ENCODE measurements around the gene PTH2. TPM values are rescaled to one million over a fixed set of nuclear protein-coding genes. Genes with fewer than 3 reads are reported as not detected.
"Not testable (repeated sequence)": the region's sequence is repeated elsewhere in the genome, so short reads cannot be mapped to it uniquely, and the experiment has no call there.

The PTH2 gene
- total RNA-seq, 1 donor from 2014 or later = not detected

DNA sequence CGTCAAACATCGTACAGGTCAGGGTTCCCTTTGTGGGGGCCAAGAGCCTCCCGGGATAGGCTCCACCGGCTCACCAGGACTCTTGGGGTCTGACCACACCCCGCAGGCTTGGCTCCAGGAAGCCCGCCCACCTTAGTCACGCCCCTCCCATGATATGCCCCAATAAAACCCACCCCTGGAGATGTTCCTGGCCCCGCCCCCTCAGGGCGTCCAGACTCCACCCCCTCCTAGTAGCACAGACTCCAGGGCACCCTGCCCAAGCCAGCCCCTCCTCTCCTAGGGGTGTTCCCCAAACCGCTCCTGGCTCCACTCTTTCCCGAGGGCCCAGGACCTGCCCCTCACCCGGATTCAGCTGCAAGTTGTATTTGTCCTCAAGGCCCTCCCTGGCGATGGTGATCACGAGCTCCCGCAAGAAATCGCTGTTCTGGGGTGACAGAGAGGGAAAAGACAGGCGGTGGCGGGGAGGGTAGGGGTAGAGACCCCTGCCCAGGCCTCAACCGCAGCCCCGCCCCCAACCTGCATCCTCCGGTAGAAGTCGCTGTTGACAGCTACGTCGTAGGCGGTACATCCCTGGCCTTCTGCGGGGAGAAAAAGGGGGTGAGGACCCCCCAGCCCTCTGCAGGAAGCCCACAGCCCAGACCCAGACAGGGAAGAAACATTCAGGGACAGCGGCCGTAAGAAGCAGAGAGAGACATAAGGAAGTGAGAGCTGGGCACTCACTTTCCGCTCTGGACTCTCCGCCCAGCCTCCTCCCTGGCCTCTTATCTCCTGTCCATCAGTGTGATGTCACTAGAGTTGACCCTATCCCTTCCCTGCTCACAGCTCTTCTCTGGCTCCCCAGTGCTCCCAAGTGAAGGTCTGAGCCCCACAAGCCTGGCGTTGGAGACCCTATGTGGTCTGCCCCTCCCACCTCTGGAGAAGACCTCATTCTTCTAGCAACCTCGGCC, 24.5 kb upstream of the PTH2 start:
- no peaks in the 10 kb centered on the region for H3K9me3 ChIP-seq
- intact Hi-C loops (cut with DNase I) = no loop called here
- DNase-seq (ENCODE audit: low spot score in 2 of 2) = no peak
- no peak for TF ChIP-seq CTCF (IDR thresholded peaks at IDR 0.05)
- peaks cover 8 to 16% of the 10 kb centered on the region in 2 donors for H3K36me3 ChIP-seq
- peaks cover 0 to 8% of the 10 kb centered on the region in 2 donors for H3K4me1 ChIP-seq
- no peak overlapping the region for H3K4me3 ChIP-seq
- no peaks in the 10 kb centered on the region for H3K27me3 ChIP-seq
- no peak overlapping the region for H3K27ac ChIP-seq

- H3K27ac ChIP-seq = no peak overlapping the region
- H3K4me1 ChIP-seq = peaks cover 0 to 6% of the 10 kb centered on the region in 2 donors
- no peak overlapping the region for H3K4me3 ChIP-seq
- H3K9me3 ChIP-seq = no peaks in the 10 kb centered on the region
- peaks cover 3% of the 10 kb centered on the region for H3K27me3 ChIP-seq
- intact Hi-C loops (cut with DNase I) = no loop called here
- TF ChIP-seq CTCF (IDR thresholded peaks at IDR 0.05) = no peak
- H3K36me3 ChIP-seq = peaks cover 8 to 16% of the 10 kb centered on the region in 2 donors
- DNase-seq (ENCODE audit: low spot score in 2 of 2) = no peak
Observed at GRCh38 chr19:49445997-49446396, 22.8 kb upstream of the PTH2 start.

DNA sequence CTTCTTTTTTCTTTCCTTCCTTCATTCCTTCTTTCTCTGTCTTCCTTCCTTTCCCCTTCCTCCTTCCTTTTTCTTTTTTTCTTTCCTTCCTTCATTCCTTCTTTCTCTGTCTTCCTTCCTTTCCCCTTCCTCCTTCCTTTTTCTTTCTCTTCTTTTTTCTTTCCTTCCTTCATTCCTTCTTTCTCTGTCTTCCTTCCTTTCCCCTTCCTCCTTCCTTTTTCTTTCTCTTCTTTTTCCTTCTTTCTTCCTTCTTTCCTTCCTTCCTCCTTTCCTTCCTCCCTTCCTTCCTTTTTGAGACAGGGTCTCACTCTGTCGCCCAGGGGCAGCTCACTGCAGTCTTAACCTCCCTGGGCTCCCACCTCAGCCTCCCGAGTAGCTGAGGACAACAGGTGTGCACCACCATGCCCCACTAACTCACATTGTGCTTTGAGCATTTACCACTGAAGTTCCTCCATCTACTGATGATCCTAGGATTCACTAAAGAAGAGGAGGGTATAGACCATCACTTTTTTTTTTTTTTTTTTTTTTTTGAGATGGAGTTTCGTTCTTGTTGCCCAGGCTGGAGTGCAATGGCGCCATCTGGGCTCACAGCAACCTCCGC, 21.0 kb upstream of the PTH2 start:
- peak overlapping the region in 1 of 2 donors; percentile 66 for H3K27ac ChIP-seq
- peak overlapping the region in 1 of 2 donors; percentile 75 for H3K4me3 ChIP-seq
- H3K27me3 ChIP-seq; DNase-seq (ENCODE audit: low spot score in 2 of 2); intact Hi-C loops (cut with DNase I); H3K9me3 ChIP-seq; H3K4me1 ChIP-seq: not testable (repeated sequence)
- H3K36me3 ChIP-seq = peaks cover 5 to 14% of the 10 kb centered on the region in 2 donors

DNA sequence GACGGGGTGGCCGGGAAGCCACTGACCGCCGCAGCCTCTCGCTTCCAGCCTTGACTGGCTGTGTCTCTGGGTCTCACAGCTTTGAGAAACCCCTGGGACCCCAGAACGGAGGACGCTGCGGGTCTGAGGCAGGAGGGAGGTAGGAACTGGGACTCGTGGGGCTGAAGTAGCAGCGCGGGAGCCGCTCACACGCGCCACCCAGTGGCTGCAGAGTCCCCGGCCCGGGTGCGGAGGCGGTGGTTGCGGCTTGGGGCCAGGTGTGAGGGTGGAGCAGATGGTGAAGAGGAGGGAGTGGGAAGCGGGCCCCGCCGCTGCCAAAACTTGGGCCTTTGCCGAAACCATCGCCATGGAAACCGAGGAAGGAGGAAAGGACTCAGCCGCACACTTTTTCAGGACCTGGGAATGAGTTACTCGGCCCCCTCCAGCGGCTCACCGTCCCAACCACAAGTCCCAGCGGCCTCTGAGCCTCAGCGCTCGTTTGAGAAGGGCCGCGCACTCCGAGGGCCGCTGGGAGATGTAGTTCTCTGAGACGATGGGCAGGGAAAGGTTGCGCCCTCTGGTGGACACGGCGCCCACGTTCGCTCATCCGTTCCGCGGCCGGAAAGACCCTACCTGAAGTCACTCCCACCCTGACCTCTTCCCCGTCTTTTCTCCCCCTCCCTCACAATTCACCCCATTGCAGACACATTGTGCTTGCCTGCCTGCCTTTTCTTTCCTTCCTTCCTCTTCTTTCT, 20.3 kb upstream of the PTH2 start:
- H3K27me3 ChIP-seq = peaks cover 10% of the 10 kb centered on the region
- peak; percentile 76 to 98 for DNase-seq (ENCODE audit: low spot score in 2 of 2)
- peak; percentile 77 to 90 (median 78) for TF ChIP-seq CTCF (IDR thresholded peaks at IDR 0.05)
- no peaks in the 10 kb centered on the region for H3K9me3 ChIP-seq
- H3K4me3 ChIP-seq = peak overlapping the region; percentile 55 to 75
- peak overlapping the region; percentile 62 to 66 for H3K27ac ChIP-seq
- no peaks in the 10 kb centered on the region for H3K4me1 ChIP-seq
- intact Hi-C loops (cut with DNase I) = loop anchor here (1.0 to 2.0 kb wide), 4 partner anchors 51 to 217 kb away; partner anchors contain the start of gene DKKL1
- peaks cover 0 to 8% of the 10 kb centered on the region in 2 donors for H3K36me3 ChIP-seq

DNA sequence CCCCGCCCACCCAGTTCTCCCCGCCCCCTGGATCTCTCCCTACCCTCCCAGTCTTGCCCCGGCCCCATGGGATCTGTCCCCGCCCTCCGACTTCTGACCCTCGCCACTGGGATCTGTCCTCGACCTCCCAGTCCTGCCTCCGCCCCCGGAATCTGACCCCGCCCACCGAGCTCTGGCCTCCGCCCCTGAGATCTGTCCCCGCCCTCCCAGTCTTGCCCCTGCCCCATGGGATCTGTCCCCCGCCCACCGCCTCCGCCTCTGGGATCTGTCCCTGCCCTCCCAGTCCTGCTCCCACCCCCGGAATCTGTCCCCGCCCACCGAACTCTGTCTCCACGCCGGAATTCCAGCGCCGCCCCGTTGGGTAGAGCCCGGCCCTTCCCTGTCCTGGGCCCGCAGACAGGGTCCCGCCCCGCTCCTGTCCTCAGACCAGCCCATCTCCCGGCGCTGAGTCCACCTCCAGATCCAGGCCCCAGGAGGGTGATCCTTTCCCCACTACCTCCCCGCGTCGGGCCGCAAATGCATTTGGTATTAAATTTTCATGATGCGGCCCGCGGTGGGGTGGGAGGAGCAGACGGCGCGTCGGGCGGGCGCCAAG, 19.6 kb upstream of the PTH2 start:
- H3K36me3 ChIP-seq = peaks cover 0 to 8% of the 10 kb centered on the region in 2 donors
- peak overlapping the region; percentile 55 to 75 for H3K4me3 ChIP-seq
- H3K27ac ChIP-seq = peak overlapping the region; percentile 62 to 66
- peaks cover 10% of the 10 kb centered on the region for H3K27me3 ChIP-seq
- H3K9me3 ChIP-seq = no peaks in the 10 kb centered on the region
- no peak for TF ChIP-seq CTCF (IDR thresholded peaks at IDR 0.05)
- intact Hi-C loops (cut with DNase I) = loop anchor here (1.0 to 2.0 kb wide), 4 partner anchors 51 to 216 kb away; partner anchors contain the start of gene DKKL1
- no peaks in the 10 kb centered on the region for H3K4me1 ChIP-seq
- DNase-seq (ENCODE audit: low spot score in 2 of 2) = peak; percentile 70 to 96
